K562 (cell line): ENCODE data around the gene ZBTB33. TPM values are rescaled to one million over a fixed set of nuclear protein-coding genes. Genes with fewer than 3 reads are reported as not detected.
A peak's percentile ranks its signal among the peaks of the same experiment; 100 is the strongest.

Source experiments
- FOXP1 ChIP-seq: sonication (generic); formaldehyde crosslinking; IDR thresholded peaks from 2 replicates; pipeline ENCODE4 v1.8.0; 2022; ENCODE audit warnings: mild to moderate bottlenecking, missing genetic modification reagents
- KAT8 ChIP-seq: fragments of 450-650 bp; IDR thresholded peaks from 2 replicates; pipeline ENCODE4 v1.6.1; 2016; ENCODE audit warnings: low read depth, mild to moderate bottlenecking
- MGA ChIP-seq: fragments of 450-650 bp; IDR thresholded peaks from 2 replicates; pipeline ENCODE4 v1.6.1; 2016; ENCODE audit warnings: mild to moderate bottlenecking, moderate library complexity
- NR2C2 ChIP-seq, 2 experiments: fragments of 200-800 bp in 1 of 2; sonication (Bioruptor generic) in 1 of 2; sonication (generic) in 1 of 2; formaldehyde crosslinking in 1 of 2; IDR thresholded peaks; 2 replicates each; pipeline versions ENCODE4 v1.6.1 to v1.8.0; 2016 to 2022; ENCODE audit warnings: mild to moderate bottlenecking in 1 of 2, missing compliant biosample characterization in 1 of 2, missing genetic modification characterization in 1 of 2, missing genetic modification reagents in 1 of 2
- RFX7 ChIP-seq: fragments of 250-450 bp; sonication (Bioruptor Pico); IDR thresholded peaks from 2 replicates; pipeline ENCODE4 v1.5.1; 2021; ENCODE audit warnings: mild to moderate bottlenecking
- TAF9B ChIP-seq: fragments of 450-650 bp; IDR thresholded peaks from 2 replicates; pipeline ENCODE4 v1.6.1; 2018; ENCODE audit warnings: mild to moderate bottlenecking; ENCODE audit not compliant: partially characterized antibody
- TAL1 ChIP-seq: fragments of 450-650 bp; IDR thresholded peaks from 2 replicates; pipeline ENCODE4 v1.6.1; 2016; ENCODE audit warnings: mild to moderate bottlenecking
- USF2 ChIP-seq: sonication (generic); formaldehyde crosslinking; IDR thresholded peaks from 2 replicates; pipeline ENCODE4 v1.5.0; 2020; ENCODE audit warnings: missing genetic modification reagents
- polyA plus RNA-seq, 8 experiments: library from polyadenylated mRNA; depleted of rRNA in 4 of 8; stranded (reverse) in 5 of 8; unstranded in 3 of 8; fragments of >200 nt; fragmentation: Nextera tagmentation in 2 of 8; fragmentation: Illumina TruSeq in 1 of 8; extraction: Ambion mirVana in 2 of 8; extraction: Trizol in 1 of 8; gene quantifications; 2 replicates each; pipeline versions ENCODE4 v1.2.1 to v1.2.3, GENCODE V29; 2011 to 2014; ENCODE audit warnings: inconsistent platforms in 1 of 8, missing spikeins in 1 of 8
- total RNA-seq, 7 experiments: library from RNA; depleted of rRNA in 6 of 7; stranded (reverse); fragments of >200 nt in 6 of 7; fragmentation: Illumina TruSeq in 2 of 7; extraction: Trizol in 2 of 7; gene quantifications; 2 replicates each; pipeline versions ENCODE4 v1.2.1 to v1.2.3, GENCODE V29; 2011 to 2021; ENCODE audit warnings: low replicate concordance in 1 of 7

The ZBTB33 gene
- total and polyA plus RNA-seq, 9 of the 15 experiments (the other 6 are each of a cell fraction or from before 2014, with no cell fraction given), result 5.6 to 29.8 (median 15.6) TPM

- TF ChIP-seq MGA (peak; percentile 99), KAT8 (no peak), RFX7 (CRISPR knock-in tag) (no peak), USF2 (no peak), TAF9B (no peak), NR2C2 (CRISPR knock-in tag; IDR thresholded peaks at IDR 0.05) (no peak), NR2C2 (tag; IDR thresholded peaks at IDR 0.05) (peak; percentile 64), TAL1 (no peak), FOXP1 (peak; percentile 83)
Observed at GRCh38 chrX:120250522-120251271, at the start of gene ZBTB33 (continued).
